ENCODE results near the gene TMTC3. TPM values are rescaled to one million over a fixed set of nuclear protein-coding genes. Genes with fewer than 3 reads are reported as not detected.

The TMTC3 gene
- total RNA-seq, 1 donor from 2014 or later: 42.0 TPM

DNA sequence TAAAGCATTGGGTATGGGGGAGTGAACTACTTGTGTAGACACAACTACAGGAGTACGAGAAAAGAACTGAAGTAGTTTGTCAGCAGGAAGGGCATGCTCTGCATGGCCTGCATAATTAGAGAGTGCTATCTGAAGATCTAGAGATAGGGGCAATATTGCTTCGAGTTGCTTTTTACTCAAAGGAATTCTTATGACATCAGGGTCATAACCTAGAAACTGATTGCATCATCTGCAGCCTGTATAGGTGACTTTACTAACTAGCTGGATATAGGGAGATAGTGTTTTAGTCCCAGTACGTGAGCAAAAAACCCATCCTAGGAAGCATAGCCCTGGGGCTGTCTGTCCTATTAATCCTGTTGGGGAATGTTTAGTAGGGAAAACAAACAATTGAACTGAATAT, 39.8 kb downstream of the TMTC3 start:
- Mint-ChIP-seq H3K27ac (ENCODE audit: unreplicated experiment) (no peak overlapping the region), H3K4me1 (ENCODE audit: unreplicated experiment) (peaks cover 3% of the 10 kb centered on the region), H3K27me3 (ENCODE audit: unreplicated experiment) (no peaks in the 10 kb centered on the region), H3K9me3 (ENCODE audit: unreplicated experiment) (peaks cover 4% of the 10 kb centered on the region), H3K36me3 (ENCODE audit: unreplicated experiment) (peaks cover 35% of the 10 kb centered on the region), H3K4me3 (ENCODE audit: unreplicated experiment) (no peak overlapping the region)
- DNase-seq (ENCODE audit: extremely low spot score, unreplicated experiment): no peak
- TF ChIP-seq, protein P1, sequence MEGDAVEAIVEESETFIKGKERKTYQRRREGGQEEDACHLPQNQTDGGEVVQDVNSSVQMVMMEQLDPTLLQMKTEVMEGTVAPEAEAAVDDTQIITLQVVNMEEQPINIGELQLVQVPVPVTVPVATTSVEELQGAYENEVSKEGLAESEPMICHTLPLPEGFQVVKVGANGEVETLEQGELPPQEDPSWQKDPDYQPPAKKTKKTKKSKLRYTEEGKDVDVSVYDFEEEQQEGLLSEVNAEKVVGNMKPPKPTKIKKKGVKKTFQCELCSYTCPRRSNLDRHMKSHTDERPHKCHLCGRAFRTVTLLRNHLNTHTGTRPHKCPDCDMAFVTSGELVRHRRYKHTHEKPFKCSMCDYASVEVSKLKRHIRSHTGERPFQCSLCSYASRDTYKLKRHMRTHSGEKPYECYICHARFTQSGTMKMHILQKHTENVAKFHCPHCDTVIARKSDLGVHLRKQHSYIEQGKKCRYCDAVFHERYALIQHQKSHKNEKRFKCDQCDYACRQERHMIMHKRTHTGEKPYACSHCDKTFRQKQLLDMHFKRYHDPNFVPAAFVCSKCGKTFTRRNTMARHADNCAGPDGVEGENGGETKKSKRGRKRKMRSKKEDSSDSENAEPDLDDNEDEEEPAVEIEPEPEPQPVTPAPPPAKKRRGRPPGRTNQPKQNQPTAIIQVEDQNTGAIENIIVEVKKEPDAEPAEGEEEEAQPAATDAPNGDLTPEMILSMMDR (IDR thresholded peaks at IDR 0.05): no peak

DNA sequence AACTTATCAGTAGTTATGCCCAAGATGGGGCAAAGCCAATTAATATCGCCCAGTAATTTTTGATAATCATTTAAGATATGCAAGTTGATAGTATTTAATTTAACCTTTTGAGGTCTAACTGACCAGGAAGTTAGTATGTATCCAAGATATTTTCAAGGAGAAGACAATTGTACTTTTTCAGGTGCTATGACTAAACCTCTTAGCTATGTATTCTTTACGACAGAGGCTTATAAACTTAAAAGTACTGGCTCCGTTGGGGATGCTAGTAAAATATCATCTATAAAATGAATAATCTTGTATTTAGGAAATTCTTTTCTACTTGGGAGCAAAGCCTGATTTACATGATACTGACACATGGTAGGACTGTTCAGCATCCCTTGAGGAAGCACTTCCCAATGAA, 40.3 kb downstream of the TMTC3 start:
- no peaks in the 10 kb centered on the region for H3K27me3 Mint-ChIP-seq (ENCODE audit: unreplicated experiment)
- TF ChIP-seq, protein P1 (IDR thresholded peaks at IDR 0.05): no peak
- peaks cover 4% of the 10 kb centered on the region for H3K9me3 Mint-ChIP-seq (ENCODE audit: unreplicated experiment)
- H3K36me3 Mint-ChIP-seq (ENCODE audit: unreplicated experiment): peaks cover 33% of the 10 kb centered on the region
- DNase-seq (ENCODE audit: extremely low spot score, unreplicated experiment): no peak
- peaks cover 3% of the 10 kb centered on the region for H3K4me1 Mint-ChIP-seq (ENCODE audit: unreplicated experiment)
- H3K4me3 Mint-ChIP-seq (ENCODE audit: unreplicated experiment): no peak overlapping the region
- no peak overlapping the region for H3K27ac Mint-ChIP-seq (ENCODE audit: unreplicated experiment)

DNA sequence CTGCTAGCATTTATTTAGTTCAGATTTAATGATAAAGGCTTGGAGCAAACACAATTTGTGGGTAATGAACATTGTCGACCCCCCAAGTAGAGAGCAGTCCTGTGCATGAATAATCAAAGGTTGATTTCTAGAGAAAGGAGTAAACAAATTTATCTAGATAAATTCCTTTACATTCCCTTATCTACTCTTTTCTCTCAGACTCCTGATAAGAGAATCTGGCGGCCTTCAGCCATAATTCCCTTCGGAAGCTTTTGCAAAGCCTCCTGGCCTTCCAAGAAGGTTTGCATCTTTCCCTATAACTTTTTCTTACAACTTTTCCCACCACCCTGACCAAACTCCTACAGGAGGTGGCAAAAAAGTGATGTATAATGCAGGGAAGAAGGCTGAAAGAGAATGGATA, 42.1 kb downstream of the TMTC3 start:
- H3K27me3 Mint-ChIP-seq (ENCODE audit: unreplicated experiment): no peaks in the 10 kb centered on the region
- no peak for DNase-seq (ENCODE audit: extremely low spot score, unreplicated experiment)
- peaks cover 3% of the 10 kb centered on the region for H3K4me1 Mint-ChIP-seq (ENCODE audit: unreplicated experiment)
- H3K27ac Mint-ChIP-seq (ENCODE audit: unreplicated experiment): no peak overlapping the region
- peaks cover 4% of the 10 kb centered on the region for H3K9me3 Mint-ChIP-seq (ENCODE audit: unreplicated experiment)
- TF ChIP-seq, protein P1 (IDR thresholded peaks at IDR 0.05): no peak
- H3K36me3 Mint-ChIP-seq (ENCODE audit: unreplicated experiment): peaks cover 25% of the 10 kb centered on the region
- no peak overlapping the region for H3K4me3 Mint-ChIP-seq (ENCODE audit: unreplicated experiment)

DNA sequence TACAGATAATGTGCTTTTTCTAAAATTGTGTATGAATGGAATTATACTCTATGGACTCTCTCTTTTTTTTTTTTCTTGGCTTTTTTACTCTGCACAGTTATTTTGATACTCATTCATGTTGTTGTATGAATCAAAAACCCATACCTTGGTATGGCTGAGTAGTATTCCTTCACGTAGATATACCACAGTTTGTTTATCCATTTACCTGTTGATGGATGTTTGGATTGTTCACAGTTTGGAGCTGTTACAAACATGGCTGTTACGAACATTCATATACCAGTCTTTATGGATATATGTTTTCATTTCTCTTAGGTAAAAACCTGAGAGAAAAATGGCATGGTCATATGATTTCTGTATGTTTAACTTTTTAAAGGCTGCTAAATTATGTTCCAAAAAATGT, 43.2 kb downstream of the TMTC3 start:
- Mint-ChIP-seq H3K4me1 (ENCODE audit: unreplicated experiment) (peaks cover 3% of the 10 kb centered on the region), H3K4me3 (ENCODE audit: unreplicated experiment) (no peak overlapping the region), H3K9me3 (ENCODE audit: unreplicated experiment) (peaks cover 4% of the 10 kb centered on the region), H3K36me3 (ENCODE audit: unreplicated experiment) (peaks cover 20% of the 10 kb centered on the region), H3K27ac (ENCODE audit: unreplicated experiment) (no peak overlapping the region), H3K27me3 (ENCODE audit: unreplicated experiment) (no peaks in the 10 kb centered on the region)
- DNase-seq (ENCODE audit: extremely low spot score, unreplicated experiment): no peak
- TF ChIP-seq, protein P1 (IDR thresholded peaks at IDR 0.05): no peak

DNA sequence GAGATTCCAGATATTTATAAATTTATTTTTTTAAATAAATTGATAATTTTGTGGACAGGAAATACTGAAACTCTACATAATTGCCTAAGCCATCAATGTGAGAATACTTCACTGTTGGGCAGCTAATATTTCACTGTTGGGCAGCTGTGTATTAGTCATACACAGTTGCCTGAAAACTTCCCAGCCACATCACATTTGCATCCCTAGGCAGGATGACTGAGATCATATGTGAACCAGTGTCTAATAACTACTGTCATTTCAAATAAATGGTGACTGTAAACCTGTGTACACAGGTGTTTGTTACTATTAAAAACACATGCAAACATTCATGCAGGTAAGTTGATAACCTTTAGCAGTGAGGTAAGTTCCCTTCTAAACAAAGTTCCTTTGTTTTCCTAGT, 43.9 kb downstream of the TMTC3 start:
- Mint-ChIP-seq H3K4me3 (ENCODE audit: unreplicated experiment) (no peak overlapping the region), H3K27ac (ENCODE audit: unreplicated experiment) (no peak overlapping the region), H3K9me3 (ENCODE audit: unreplicated experiment) (peaks cover 4% of the 10 kb centered on the region), H3K36me3 (ENCODE audit: unreplicated experiment) (peaks cover 23% of the 10 kb centered on the region), H3K4me1 (ENCODE audit: unreplicated experiment) (peaks cover 3% of the 10 kb centered on the region), H3K27me3 (ENCODE audit: unreplicated experiment) (no peaks in the 10 kb centered on the region)
- DNase-seq (ENCODE audit: extremely low spot score, unreplicated experiment): no peak
- TF ChIP-seq, protein P1 (IDR thresholded peaks at IDR 0.05): no peak

All from osteocyte (in vitro differentiated cells).